ENCODE results near the gene SV2B.
"Not testable (repeated sequence)": the region's sequence is repeated elsewhere in the genome, so short reads cannot be mapped to it uniquely, and the experiment has no call there.

SV2B gene

GRCh38 chr15:91320101-91320500, 220.0 kb downstream of the SV2B start:
- H3K4me1 ChIP-seq (ENCODE audit: control insufficient read depth in 5 of 5, insufficient read depth in 5 of 5, low read length in 5 of 5) = no peaks in the 10 kb centered on the region
- no peaks in the 10 kb centered on the region for H3K36me3 ChIP-seq (ENCODE audit: control insufficient read depth in 5 of 5, insufficient read depth in 5 of 5, low read length in 5 of 5)
- H3K9me3 ChIP-seq (ENCODE audit: control insufficient read depth in 5 of 5, low read length in 5 of 5) = no peaks in the 10 kb centered on the region
- H3K27ac ChIP-seq (ENCODE audit: low read depth, low read length) = no peak overlapping the region
- H3K9ac ChIP-seq (ENCODE audit: low read length in 5 of 5) = no peak overlapping the region
- H3K27me3 ChIP-seq (ENCODE audit: control insufficient read depth in 5 of 5, insufficient read depth in 4 of 5, low read length in 5 of 5) = no peaks in the 10 kb centered on the region
- H3K4me3 ChIP-seq (ENCODE audit: low read depth in 1 of 5, low read length in 5 of 5) = no peak overlapping the region

DNA sequence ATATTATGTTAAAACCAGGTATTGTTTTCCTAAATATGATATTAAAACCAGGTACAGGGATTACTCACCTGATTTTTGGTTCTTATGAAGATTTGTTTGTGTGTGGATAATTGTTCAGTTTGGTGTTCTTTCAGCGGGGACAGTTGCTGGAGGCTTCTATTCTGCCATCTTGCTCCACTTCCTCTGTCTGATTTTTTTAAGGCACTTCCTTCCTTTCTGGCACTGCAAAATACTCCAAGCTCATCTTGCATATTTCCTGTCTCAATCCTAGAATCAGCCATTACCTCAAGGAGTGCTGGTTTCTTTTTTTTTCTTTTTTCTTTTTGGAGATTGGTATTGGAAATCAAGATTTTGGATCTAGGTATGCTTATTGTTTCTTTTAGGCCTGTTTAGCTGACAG, 229.9 kb downstream of the SV2B start:
- H3K27ac ChIP-seq (ENCODE audit: low read depth, low read length) = no peak overlapping the region
- H3K36me3 ChIP-seq (ENCODE audit: control insufficient read depth in 5 of 5, insufficient read depth in 5 of 5, low read length in 5 of 5) = no peaks in the 10 kb centered on the region
- no peaks in the 10 kb centered on the region for H3K4me1 ChIP-seq (ENCODE audit: control insufficient read depth in 5 of 5, insufficient read depth in 5 of 5, low read length in 5 of 5)
- no peak overlapping the region for H3K4me3 ChIP-seq (ENCODE audit: low read depth in 1 of 5, low read length in 5 of 5)
- H3K9ac ChIP-seq (ENCODE audit: low read length in 5 of 5) = no peak overlapping the region
- no peaks in the 10 kb centered on the region for H3K27me3 ChIP-seq (ENCODE audit: control insufficient read depth in 5 of 5, insufficient read depth in 4 of 5, low read length in 5 of 5)
- H3K9me3 ChIP-seq (ENCODE audit: control insufficient read depth in 5 of 5, low read length in 5 of 5) = no peaks in the 10 kb centered on the region

- no peaks in the 10 kb centered on the region for H3K27me3 ChIP-seq (ENCODE audit: control insufficient read depth in 5 of 5, insufficient read depth in 4 of 5, low read length in 5 of 5)
- H3K9ac ChIP-seq (ENCODE audit: low read length in 5 of 5) = no peak overlapping the region
- H3K36me3 ChIP-seq (ENCODE audit: control insufficient read depth in 5 of 5, insufficient read depth in 5 of 5, low read length in 5 of 5) = no peaks in the 10 kb centered on the region
- no peak overlapping the region for H3K27ac ChIP-seq (ENCODE audit: low read depth, low read length)
- no peaks in the 10 kb centered on the region for H3K9me3 ChIP-seq (ENCODE audit: control insufficient read depth in 5 of 5, low read length in 5 of 5)
- no peaks in the 10 kb centered on the region for H3K4me1 ChIP-seq (ENCODE audit: control insufficient read depth in 5 of 5, insufficient read depth in 5 of 5, low read length in 5 of 5)
- no peak overlapping the region for H3K4me3 ChIP-seq (ENCODE audit: low read depth in 1 of 5, low read length in 5 of 5)
Observed at GRCh38 chr15:91331581-91331980, 231.5 kb downstream of the SV2B start.

GRCh38 chr15:91335702-91336101, 235.6 kb downstream of the SV2B start:
- Histone ChIP-seq H3K27ac (ENCODE audit: low read depth, low read length) (no peak overlapping the region), H3K36me3 (ENCODE audit: control insufficient read depth in 5 of 5, insufficient read depth in 5 of 5, low read length in 5 of 5) (no peaks in the 10 kb centered on the region), H3K4me1 (ENCODE audit: control insufficient read depth in 5 of 5, insufficient read depth in 5 of 5, low read length in 5 of 5) (no peaks in the 10 kb centered on the region), H3K9ac (ENCODE audit: low read length in 5 of 5) (no peak overlapping the region), H3K9me3 (ENCODE audit: control insufficient read depth in 5 of 5, low read length in 5 of 5) (no peaks in the 10 kb centered on the region), H3K4me3 (ENCODE audit: low read depth in 1 of 5, low read length in 5 of 5) (no peak overlapping the region), H3K27me3 (ENCODE audit: control insufficient read depth in 5 of 5, insufficient read depth in 4 of 5, low read length in 5 of 5) (peaks cover 0 to 2% (median 0%) of the 10 kb centered on the region in 5 donors)

DNA sequence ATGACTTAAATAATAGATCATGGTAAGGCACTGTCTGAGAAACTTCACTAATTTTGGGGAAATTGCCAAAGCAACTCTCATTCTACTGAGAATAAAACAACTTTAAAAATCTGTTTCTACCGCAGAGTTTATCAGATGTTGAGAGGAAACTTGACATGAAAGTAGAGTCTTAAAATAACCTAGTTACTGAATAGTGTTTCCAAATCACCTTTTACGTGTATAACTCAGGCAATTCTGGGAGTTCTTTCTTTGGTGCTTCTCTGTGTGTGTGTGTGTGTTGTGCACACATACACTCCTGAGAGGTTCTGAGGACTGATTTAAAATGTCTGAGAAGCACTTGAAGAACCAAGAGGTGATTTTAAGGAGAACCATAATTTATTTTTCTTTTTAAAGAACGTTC, 236.6 kb downstream of the SV2B start:
- H3K36me3 ChIP-seq (ENCODE audit: control insufficient read depth in 5 of 5, insufficient read depth in 5 of 5, low read length in 5 of 5) = no peaks in the 10 kb centered on the region
- H3K9ac ChIP-seq (ENCODE audit: low read length in 5 of 5) = no peak overlapping the region
- no peak overlapping the region for H3K27ac ChIP-seq (ENCODE audit: low read depth, low read length)
- H3K4me1 ChIP-seq (ENCODE audit: control insufficient read depth in 5 of 5, insufficient read depth in 5 of 5, low read length in 5 of 5) = no peaks in the 10 kb centered on the region
- no peaks in the 10 kb centered on the region for H3K9me3 ChIP-seq (ENCODE audit: control insufficient read depth in 5 of 5, low read length in 5 of 5)
- H3K27me3 ChIP-seq (ENCODE audit: control insufficient read depth in 5 of 5, insufficient read depth in 4 of 5, low read length in 5 of 5) = peaks cover 0 to 4% (median 0%) of the 10 kb centered on the region in 5 donors
- no peak overlapping the region for H3K4me3 ChIP-seq (ENCODE audit: low read depth in 1 of 5, low read length in 5 of 5)

DNA sequence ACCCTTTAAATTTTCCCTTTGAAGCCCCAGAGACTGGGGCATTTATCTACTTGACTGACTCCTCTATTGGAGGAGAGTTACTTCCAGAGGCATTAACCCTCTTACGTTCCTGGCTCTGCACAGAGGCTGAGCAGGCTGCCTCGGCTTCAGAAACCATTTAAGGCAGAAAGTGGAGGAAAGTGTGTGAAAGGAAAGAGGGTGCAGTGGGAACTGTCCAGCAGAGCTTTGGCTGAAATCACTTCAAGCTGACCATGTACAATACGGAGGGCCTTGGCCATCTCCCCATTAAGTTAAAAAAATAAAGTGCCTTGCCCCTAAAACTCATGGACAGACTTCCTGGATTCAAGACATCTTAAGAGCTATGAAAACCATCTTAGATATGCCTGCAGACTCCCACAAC, 238.7 kb downstream of the SV2B start:
- Histone ChIP-seq H3K27ac (ENCODE audit: low read depth, low read length) (no peak overlapping the region), H3K4me3 (ENCODE audit: low read depth in 1 of 5, low read length in 5 of 5) (no peak overlapping the region), H3K27me3 (ENCODE audit: control insufficient read depth in 5 of 5, insufficient read depth in 4 of 5, low read length in 5 of 5) (peaks cover 0 to 7% (median 0%) of the 10 kb centered on the region in 5 donors), H3K9ac (ENCODE audit: low read length in 5 of 5) (no peak overlapping the region), H3K36me3 (ENCODE audit: control insufficient read depth in 5 of 5, insufficient read depth in 5 of 5, low read length in 5 of 5) (no peaks in the 10 kb centered on the region), H3K9me3 (ENCODE audit: control insufficient read depth in 5 of 5, low read length in 5 of 5) (peaks cover 0 to 4% (median 0%) of the 10 kb centered on the region in 5 donors), H3K4me1 (ENCODE audit: control insufficient read depth in 5 of 5, insufficient read depth in 5 of 5, low read length in 5 of 5) (no peaks in the 10 kb centered on the region)

DNA sequence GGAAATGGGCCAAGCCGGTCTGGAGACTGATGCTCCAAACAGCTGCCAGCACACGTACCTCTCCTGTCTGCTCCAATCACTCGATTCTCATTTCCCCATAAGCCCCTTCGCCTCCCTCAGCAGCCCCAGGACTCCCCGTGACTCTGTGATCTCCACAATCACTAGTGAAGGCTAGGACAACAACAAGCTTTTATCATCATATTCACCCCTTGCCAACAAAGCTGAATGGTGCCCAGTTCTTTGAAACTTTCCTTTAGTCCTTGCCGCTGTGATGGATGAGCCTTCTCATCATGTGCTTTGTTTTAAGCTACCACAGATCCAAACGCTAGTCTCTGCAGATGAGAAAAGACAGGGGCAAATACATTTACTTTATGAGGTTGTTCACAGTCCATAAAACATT, 242.0 kb downstream of the SV2B start:
- Histone ChIP-seq H3K4me1 (ENCODE audit: control insufficient read depth in 5 of 5, insufficient read depth in 5 of 5, low read length in 5 of 5) (no peaks in the 10 kb centered on the region), H3K36me3 (ENCODE audit: control insufficient read depth in 5 of 5, insufficient read depth in 5 of 5, low read length in 5 of 5) (no peaks in the 10 kb centered on the region), H3K9me3 (ENCODE audit: control insufficient read depth in 5 of 5, low read length in 5 of 5) (peaks cover 0 to 4% (median 0%) of the 10 kb centered on the region in 5 donors), H3K9ac (ENCODE audit: low read length in 5 of 5) (no peak overlapping the region), H3K27me3 (ENCODE audit: control insufficient read depth in 5 of 5, insufficient read depth in 4 of 5, low read length in 5 of 5) (peaks cover 0 to 7% (median 0%) of the 10 kb centered on the region in 5 donors), H3K27ac (ENCODE audit: low read depth, low read length) (no peak overlapping the region), H3K4me3 (ENCODE audit: low read depth in 1 of 5, low read length in 5 of 5) (no peak overlapping the region)

DNA sequence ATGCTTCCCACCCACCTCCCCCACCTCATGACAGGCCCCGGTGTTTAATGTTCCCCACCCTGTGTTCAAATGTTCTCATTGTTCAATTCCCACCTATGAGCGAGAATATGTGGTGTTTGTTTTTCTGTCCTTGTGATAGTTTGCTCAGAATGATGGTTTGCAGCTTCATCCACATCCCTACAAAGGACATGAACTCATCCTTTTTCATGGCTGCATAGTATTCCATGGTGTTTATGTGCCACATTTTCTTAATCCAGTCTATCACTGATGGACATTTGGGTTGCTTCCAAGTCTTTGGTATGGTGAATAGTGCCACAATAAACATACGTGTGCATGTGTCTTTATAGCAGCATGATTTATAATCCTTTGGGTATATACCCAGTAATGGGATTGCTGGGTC, 244.9 kb downstream of the SV2B start:
- H3K4me1 ChIP-seq (ENCODE audit: control insufficient read depth in 5 of 5, insufficient read depth in 5 of 5, low read length in 5 of 5); H3K27me3 ChIP-seq (ENCODE audit: control insufficient read depth in 5 of 5, insufficient read depth in 4 of 5, low read length in 5 of 5): not testable (repeated sequence)

DNA sequence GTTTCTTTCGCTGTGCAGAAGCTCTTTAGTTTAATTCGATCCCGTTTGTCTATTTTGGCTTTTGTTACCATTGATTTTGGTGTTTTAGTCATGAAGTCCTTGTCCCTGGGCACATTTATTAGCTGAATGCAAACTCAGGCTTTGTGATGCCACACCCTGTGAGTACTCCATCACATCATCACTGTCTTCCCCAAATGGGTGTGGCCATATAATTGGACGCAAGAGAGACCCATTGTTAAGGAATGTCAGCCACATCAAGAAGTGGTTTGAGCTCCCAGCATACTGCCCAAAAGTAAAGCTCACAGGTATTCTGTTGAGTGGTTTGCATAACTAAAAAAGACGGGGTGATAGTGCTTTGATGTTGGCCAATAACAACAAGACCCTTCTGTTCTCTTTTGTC, 245.7 kb downstream of the SV2B start:
- no peak overlapping the region for H3K27ac ChIP-seq (ENCODE audit: low read depth, low read length)
- no peak overlapping the region for H3K9ac ChIP-seq (ENCODE audit: low read length in 5 of 5)
- H3K4me1 ChIP-seq (ENCODE audit: control insufficient read depth in 5 of 5, insufficient read depth in 5 of 5, low read length in 5 of 5) = peaks cover 0 to 5% (median 0%) of the 10 kb centered on the region in 5 donors
- H3K9me3 ChIP-seq (ENCODE audit: control insufficient read depth in 5 of 5, low read length in 5 of 5) = peaks cover 0 to 4% (median 0%) of the 10 kb centered on the region in 5 donors
- no peaks in the 10 kb centered on the region for H3K36me3 ChIP-seq (ENCODE audit: control insufficient read depth in 5 of 5, insufficient read depth in 5 of 5, low read length in 5 of 5)
- H3K27me3 ChIP-seq (ENCODE audit: control insufficient read depth in 5 of 5, insufficient read depth in 4 of 5, low read length in 5 of 5) = peaks cover 0 to 5% (median 0%) of the 10 kb centered on the region in 5 donors
- H3K4me3 ChIP-seq (ENCODE audit: low read depth in 1 of 5, low read length in 5 of 5) = no peak overlapping the region

More for the DNA sequence above, 244.9 kb downstream of the SV2B start:
- H3K4me3 ChIP-seq (ENCODE audit: low read depth in 1 of 5, low read length in 5 of 5); H3K36me3 ChIP-seq (ENCODE audit: control insufficient read depth in 5 of 5, insufficient read depth in 5 of 5, low read length in 5 of 5); H3K9ac ChIP-seq (ENCODE audit: low read length in 5 of 5); H3K27ac ChIP-seq (ENCODE audit: low read depth, low read length); H3K9me3 ChIP-seq (ENCODE audit: control insufficient read depth in 5 of 5, low read length in 5 of 5): not testable (repeated sequence)

- Histone ChIP-seq H3K36me3 (ENCODE audit: control insufficient read depth in 5 of 5, insufficient read depth in 5 of 5, low read length in 5 of 5) (no peaks in the 10 kb centered on the region), H3K9ac (ENCODE audit: low read length in 5 of 5) (no peak overlapping the region), H3K27ac (ENCODE audit: low read depth, low read length) (no peak overlapping the region)
Observed at GRCh38 chr15:91346259-91346658, 246.2 kb downstream of the SV2B start.

More at GRCh38 chr15:91346259-91346658, 246.2 kb downstream of the SV2B start:
- Histone ChIP-seq H3K27me3 (ENCODE audit: control insufficient read depth in 5 of 5, insufficient read depth in 4 of 5, low read length in 5 of 5) (peaks cover 0 to 4% (median 0%) of the 10 kb centered on the region in 5 donors), H3K9me3 (ENCODE audit: control insufficient read depth in 5 of 5, low read length in 5 of 5) (peaks cover 0 to 4% (median 0%) of the 10 kb centered on the region in 5 donors), H3K4me3 (ENCODE audit: low read depth in 1 of 5, low read length in 5 of 5) (no peak overlapping the region), H3K4me1 (ENCODE audit: control insufficient read depth in 5 of 5, insufficient read depth in 5 of 5, low read length in 5 of 5) (peaks cover 0 to 5% (median 0%) of the 10 kb centered on the region in 5 donors)
